WTC11 (cell line): ENCODE data around the gene NOS3. TPM values are rescaled to one million over a fixed set of nuclear protein-coding genes. Genes with fewer than 3 reads are reported as not detected.

Experiments used
- ATAC-seq: fragments of 200-7000 bp; cut with Tn5 transposase; 2 replicates; pipeline ENCODE4 v1.10.0; 2021; ENCODE audit warnings: mild to moderate bottlenecking, moderate library complexity
- CTCF ChIA-PET: fragments of 300-600 bp; sonication (Branson Sonifier 250); formaldehyde crosslinking; loops from one replicate; lab custom pipeline; 2021; ENCODE audit warnings: antibody characterized with exemption; lab: Charles Lee
- POLR2A ChIA-PET: fragments of 350-600 bp; sonication (Branson Sonifier 250); formaldehyde crosslinking; loops from one replicate; lab custom pipeline; 2021; ENCODE audit warnings: antibody characterized with exemption; lab: Charles Lee
- DNase-seq: peaks from one replicate; pipeline ENCODE4 v3.0.0; 2021; ENCODE audit warnings: low spot score
- H3K27ac Mint-ChIP-seq: 2 replicates; pipeline ENCODE4 v1.8.0; 2021; ENCODE audit warnings: mixed read lengths
- H3K27me3 Mint-ChIP-seq: 2 replicates; pipeline ENCODE4 v1.8.0; 2021; ENCODE audit warnings: low read depth, mild to moderate bottlenecking, moderate library complexity, mixed read lengths
- H3K36me3 Mint-ChIP-seq: 2 replicates; pipeline ENCODE4 v1.8.0; 2021; ENCODE audit warnings: mixed read lengths
- H3K4me1 Mint-ChIP-seq: 2 replicates; pipeline ENCODE4 v1.8.0; 2022; ENCODE audit warnings: mixed read lengths
- H3K4me3 Mint-ChIP-seq: 2 replicates; pipeline ENCODE4 v1.8.0; 2021; ENCODE audit warnings: mild to moderate bottlenecking, moderate library complexity, mixed read lengths
- H3K9me3 Mint-ChIP-seq: 2 replicates; pipeline ENCODE4 v1.8.0; 2021; ENCODE audit warnings: mixed read lengths
- ETV6 ChIP-seq: sonication (generic); formaldehyde crosslinking; IDR thresholded peaks from 2 replicates; pipeline ENCODE4 v1.8.1; 2022; ENCODE audit warnings: mild to moderate bottlenecking, missing genetic modification reagents
- FOXP1 ChIP-seq: sonication (generic); formaldehyde crosslinking; IDR thresholded peaks from 2 replicates; pipeline ENCODE4 v1.8.0; 2022; ENCODE audit warnings: missing genetic modification reagents, mild to moderate bottlenecking, moderate library complexity, borderline replicate concordance
- JAZF1 ChIP-seq: fragments of 250-450 bp; sonication (Bioruptor Pico); IDR thresholded peaks from 2 replicates; pipeline ENCODE4 v1.9.0; 2021; ENCODE audit warnings: moderate library complexity, mild to moderate bottlenecking, inconsistent platforms
- JUN ChIP-seq: sonication (generic); formaldehyde crosslinking; IDR thresholded peaks from 2 replicates; pipeline ENCODE4 v1.8.0; 2023; ENCODE audit warnings: mild to moderate bottlenecking, missing genetic modification reagents
- NFATC4 ChIP-seq: fragments of 250-450 bp; sonication (Bioruptor Pico); IDR thresholded peaks from 2 replicates; pipeline ENCODE4 v1.9.0; 2021; ENCODE audit warnings: mild to moderate bottlenecking
- NFYB ChIP-seq: sonication (generic); formaldehyde crosslinking; conservative IDR thresholded peaks from 2 replicates; pipeline ENCODE4 v1.8.0; 2022; ENCODE audit warnings: low read depth, missing genetic modification reagents
- NR3C1 ChIP-seq: sonication (generic); formaldehyde crosslinking; conservative IDR thresholded peaks from 2 replicates; pipeline ENCODE4 v1.8.1; 2023; ENCODE audit warnings: low read depth, mild to moderate bottlenecking, missing genetic modification reagents
- RORB ChIP-seq: fragments of 250-450 bp; sonication (Bioruptor Pico); IDR thresholded peaks from 2 replicates; pipeline ENCODE4 v1.9.0; 2021; ENCODE audit warnings: mild to moderate bottlenecking
- ZNF219 ChIP-seq: sonication (generic); formaldehyde crosslinking; IDR thresholded peaks from 2 replicates; pipeline ENCODE4 v1.8.0; 2023; ENCODE audit warnings: missing genetic modification reagents, mild to moderate bottlenecking, borderline replicate concordance
- ZNF416 ChIP-seq: fragments of 250-450 bp; sonication (Bioruptor Pico); IDR thresholded peaks from 2 replicates; pipeline ENCODE4 v1.9.0; 2021; ENCODE audit warnings: mild to moderate bottlenecking, inconsistent platforms
- total RNA-seq: library from RNA; stranded (reverse); gene quantifications from 3 replicates; pipeline ENCODE4 v1.2.3, GENCODE V29; 2021
- TF ChIP-seq, protein P1 (sequence below): sonication (generic); formaldehyde crosslinking; IDR thresholded peaks from 2 replicates; pipeline ENCODE4 v1.8.1; 2022; ENCODE audit warnings: low read depth, mild to moderate bottlenecking, moderate library complexity, missing genetic modification reagents, borderline replicate concordance
- TF ChIP-seq, protein P2 (sequence below): fragments of 200-600 bp; IDR thresholded peaks from 2 replicates; pipeline ENCODE4 v1.8.0; 2022; ENCODE audit warnings: antibody characterized with exemption
- TF ChIP-seq, protein P3 (sequence below): sonication (generic); formaldehyde crosslinking; IDR thresholded peaks from 2 replicates; pipeline ENCODE4 v1.8.1; 2023; ENCODE audit warnings: mild to moderate bottlenecking, moderate library complexity, missing genetic modification reagents
- TF ChIP-seq, protein P4 (sequence below): sonication (generic); formaldehyde crosslinking; IDR thresholded peaks from 2 replicates; pipeline ENCODE4 v1.8.1; 2022; ENCODE audit warnings: mild to moderate bottlenecking, missing genetic modification reagents, moderate library complexity, borderline replicate concordance
- TF ChIP-seq, protein P5 (sequence below): sonication (generic); formaldehyde crosslinking; IDR thresholded peaks from 2 replicates; pipeline ENCODE4 v1.8.0; 2022; ENCODE audit warnings: mild to moderate bottlenecking, missing genetic modification reagents
- TF ChIP-seq, protein P6 (sequence below): fragments of 250-450 bp; sonication (Bioruptor Pico); IDR thresholded peaks from 2 replicates; pipeline ENCODE4 v1.9.0; 2021; ENCODE audit warnings: mild to moderate bottlenecking
- TF ChIP-seq, protein P7 (sequence below): sonication (generic); formaldehyde crosslinking; conservative IDR thresholded peaks from 2 replicates; pipeline ENCODE4 v1.8.1; 2022; ENCODE audit warnings: mild to moderate bottlenecking, missing genetic modification reagents
- TF ChIP-seq, protein P8 (sequence below): sonication (generic); formaldehyde crosslinking; IDR thresholded peaks from 2 replicates; pipeline ENCODE4 v1.8.0; 2023; ENCODE audit warnings: missing genetic modification reagents
- TF ChIP-seq, protein P9 (sequence below): sonication (generic); formaldehyde crosslinking; IDR thresholded peaks from 2 replicates; pipeline ENCODE4 v1.8.1; 2022; ENCODE audit warnings: missing genetic modification reagents, borderline replicate concordance

The NOS3 gene
- total RNA-seq, 1 experiment from 2014 or later = 6.6 TPM

DNA sequence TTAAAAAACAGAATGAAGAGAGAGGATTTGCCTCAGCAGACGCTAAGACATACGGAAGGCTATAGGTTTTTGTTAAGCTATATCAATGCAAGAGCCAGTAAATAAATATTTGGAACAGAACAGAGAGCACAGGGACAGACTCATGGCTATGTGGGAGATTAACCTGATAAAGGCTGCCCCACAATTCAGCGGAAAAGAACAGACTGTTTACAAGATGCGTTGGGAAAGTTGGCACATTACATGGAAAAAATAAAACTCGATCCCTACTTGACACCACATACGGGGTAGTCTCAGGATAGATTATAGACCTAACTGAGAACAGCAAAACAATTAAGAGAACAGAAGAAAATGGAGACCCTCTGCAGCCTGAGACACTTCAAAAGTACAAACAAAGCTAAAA, 23.5 kb upstream of the NOS3 start:
- no peaks in the 10 kb centered on the region for H3K36me3 Mint-ChIP-seq
- TF ChIP-seq JAZF1 (CRISPR knock-in tag) = no peak
- TF ChIP-seq, protein P1, sequence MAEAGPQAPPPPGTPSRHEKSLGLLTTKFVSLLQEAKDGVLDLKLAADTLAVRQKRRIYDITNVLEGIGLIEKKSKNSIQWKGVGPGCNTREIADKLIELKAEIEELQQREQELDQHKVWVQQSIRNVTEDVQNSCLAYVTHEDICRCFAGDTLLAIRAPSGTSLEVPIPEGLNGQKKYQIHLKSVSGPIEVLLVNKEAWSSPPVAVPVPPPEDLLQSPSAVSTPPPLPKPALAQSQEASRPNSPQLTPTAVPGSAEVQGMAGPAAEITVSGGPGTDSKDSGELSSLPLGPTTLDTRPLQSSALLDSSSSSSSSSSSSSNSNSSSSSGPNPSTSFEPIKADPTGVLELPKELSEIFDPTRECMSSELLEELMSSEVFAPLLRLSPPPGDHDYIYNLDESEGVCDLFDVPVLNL = no peak
- TF ChIP-seq, protein P2, sequence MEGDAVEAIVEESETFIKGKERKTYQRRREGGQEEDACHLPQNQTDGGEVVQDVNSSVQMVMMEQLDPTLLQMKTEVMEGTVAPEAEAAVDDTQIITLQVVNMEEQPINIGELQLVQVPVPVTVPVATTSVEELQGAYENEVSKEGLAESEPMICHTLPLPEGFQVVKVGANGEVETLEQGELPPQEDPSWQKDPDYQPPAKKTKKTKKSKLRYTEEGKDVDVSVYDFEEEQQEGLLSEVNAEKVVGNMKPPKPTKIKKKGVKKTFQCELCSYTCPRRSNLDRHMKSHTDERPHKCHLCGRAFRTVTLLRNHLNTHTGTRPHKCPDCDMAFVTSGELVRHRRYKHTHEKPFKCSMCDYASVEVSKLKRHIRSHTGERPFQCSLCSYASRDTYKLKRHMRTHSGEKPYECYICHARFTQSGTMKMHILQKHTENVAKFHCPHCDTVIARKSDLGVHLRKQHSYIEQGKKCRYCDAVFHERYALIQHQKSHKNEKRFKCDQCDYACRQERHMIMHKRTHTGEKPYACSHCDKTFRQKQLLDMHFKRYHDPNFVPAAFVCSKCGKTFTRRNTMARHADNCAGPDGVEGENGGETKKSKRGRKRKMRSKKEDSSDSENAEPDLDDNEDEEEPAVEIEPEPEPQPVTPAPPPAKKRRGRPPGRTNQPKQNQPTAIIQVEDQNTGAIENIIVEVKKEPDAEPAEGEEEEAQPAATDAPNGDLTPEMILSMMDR = no peak
- no peak for TF ChIP-seq RORB (CRISPR knock-in tag)
- TF ChIP-seq, protein P3, sequence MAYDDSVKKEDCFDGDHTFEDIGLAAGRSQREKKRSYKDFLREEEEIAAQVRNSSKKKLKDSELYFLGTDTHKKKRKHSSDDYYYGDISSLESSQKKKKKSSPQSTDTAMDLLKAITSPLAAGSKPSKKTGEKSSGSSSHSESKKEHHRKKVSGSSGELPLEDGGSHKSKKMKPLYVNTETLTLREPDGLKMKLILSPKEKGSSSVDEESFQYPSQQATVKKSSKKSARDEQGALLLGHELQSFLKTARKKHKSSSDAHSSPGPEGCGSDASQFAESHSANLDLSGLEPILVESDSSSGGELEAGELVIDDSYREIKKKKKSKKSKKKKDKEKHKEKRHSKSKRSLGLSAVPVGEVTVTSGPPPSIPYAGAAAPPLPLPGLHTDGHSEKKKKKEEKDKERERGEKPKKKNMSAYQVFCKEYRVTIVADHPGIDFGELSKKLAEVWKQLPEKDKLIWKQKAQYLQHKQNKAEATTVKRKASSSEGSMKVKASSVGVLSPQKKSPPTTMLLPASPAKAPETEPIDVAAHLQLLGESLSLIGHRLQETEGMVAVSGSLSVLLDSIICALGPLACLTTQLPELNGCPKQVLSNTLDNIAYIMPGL = no peak
- TF ChIP-seq NR3C1 = no peak
- TF ChIP-seq NFATC4 (CRISPR knock-in tag) = no peak
- TF ChIP-seq ZNF219 (CRISPR knock-in tag) = no peak
- TF ChIP-seq, protein P4, sequence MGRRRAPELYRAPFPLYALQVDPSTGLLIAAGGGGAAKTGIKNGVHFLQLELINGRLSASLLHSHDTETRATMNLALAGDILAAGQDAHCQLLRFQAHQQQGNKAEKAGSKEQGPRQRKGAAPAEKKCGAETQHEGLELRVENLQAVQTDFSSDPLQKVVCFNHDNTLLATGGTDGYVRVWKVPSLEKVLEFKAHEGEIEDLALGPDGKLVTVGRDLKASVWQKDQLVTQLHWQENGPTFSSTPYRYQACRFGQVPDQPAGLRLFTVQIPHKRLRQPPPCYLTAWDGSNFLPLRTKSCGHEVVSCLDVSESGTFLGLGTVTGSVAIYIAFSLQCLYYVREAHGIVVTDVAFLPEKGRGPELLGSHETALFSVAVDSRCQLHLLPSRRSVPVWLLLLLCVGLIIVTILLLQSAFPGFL (CRISPR knock-in tag) = no peak
- TF ChIP-seq NFYB = no peak
- TF ChIP-seq FOXP1 = no peak
- no peak overlapping the region for H3K27ac Mint-ChIP-seq
- H3K4me3 Mint-ChIP-seq = no peak overlapping the region
- no peaks in the 10 kb centered on the region for H3K27me3 Mint-ChIP-seq
- no peaks in the 10 kb centered on the region for H3K9me3 Mint-ChIP-seq
- POLR2A ChIA-PET = no interaction called here
- no peak for DNase-seq
- CTCF ChIA-PET = interaction anchor here (1.1 to 5.2 kb wide), 3 partner anchors 13 to 21 kb away, joined by 3 to 50 read pairs (median 5); no protein-coding TSS in a partner anchor
- no peak for ATAC-seq
- H3K4me1 Mint-ChIP-seq = peaks cover 42% of the 10 kb centered on the region

DNA sequence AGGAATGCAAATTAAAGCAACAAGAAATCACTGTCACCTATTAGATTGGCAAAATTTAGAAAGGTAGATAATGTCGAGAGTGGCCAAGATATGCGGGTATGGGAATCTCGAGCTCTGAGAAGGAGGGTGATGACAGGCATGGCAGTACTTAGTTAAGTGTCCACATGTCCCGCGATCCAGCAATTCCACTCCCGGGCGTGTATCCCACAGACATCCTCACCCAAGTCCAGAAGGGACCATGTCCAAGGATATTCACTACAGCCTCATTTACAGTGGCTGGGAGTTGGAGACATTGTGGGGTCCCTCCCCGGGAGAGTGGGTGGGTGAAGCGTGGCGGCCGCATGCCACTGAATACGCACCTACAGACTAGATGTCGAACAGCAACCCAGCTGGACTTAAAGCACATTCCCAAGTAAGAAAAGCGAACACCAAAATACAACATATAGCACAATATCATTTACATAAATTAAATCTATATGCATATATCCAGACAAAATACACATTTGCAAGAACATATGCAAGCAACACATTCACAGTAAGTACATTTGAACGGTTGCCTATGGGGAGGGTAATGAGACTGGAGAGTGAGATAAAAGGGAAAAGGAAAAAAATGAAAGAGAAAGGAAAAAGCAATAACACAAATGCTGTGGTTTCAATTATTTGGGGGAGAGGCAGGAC, 22.6 kb upstream of the NOS3 start:
- TF ChIP-seq JUN (CRISPR knock-in tag) (no peak), ETV6 (CRISPR knock-in tag) (no peak), ZNF416 (no peak)
- TF ChIP-seq, protein P5, sequence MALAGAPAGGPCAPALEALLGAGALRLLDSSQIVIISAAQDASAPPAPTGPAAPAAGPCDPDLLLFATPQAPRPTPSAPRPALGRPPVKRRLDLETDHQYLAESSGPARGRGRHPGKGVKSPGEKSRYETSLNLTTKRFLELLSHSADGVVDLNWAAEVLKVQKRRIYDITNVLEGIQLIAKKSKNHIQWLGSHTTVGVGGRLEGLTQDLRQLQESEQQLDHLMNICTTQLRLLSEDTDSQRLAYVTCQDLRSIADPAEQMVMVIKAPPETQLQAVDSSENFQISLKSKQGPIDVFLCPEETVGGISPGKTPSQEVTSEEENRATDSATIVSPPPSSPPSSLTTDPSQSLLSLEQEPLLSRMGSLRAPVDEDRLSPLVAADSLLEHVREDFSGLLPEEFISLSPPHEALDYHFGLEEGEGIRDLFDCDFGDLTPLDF (CRISPR knock-in tag) = no peak
- TF ChIP-seq, protein P2 = no peak
- TF ChIP-seq, protein P6, sequence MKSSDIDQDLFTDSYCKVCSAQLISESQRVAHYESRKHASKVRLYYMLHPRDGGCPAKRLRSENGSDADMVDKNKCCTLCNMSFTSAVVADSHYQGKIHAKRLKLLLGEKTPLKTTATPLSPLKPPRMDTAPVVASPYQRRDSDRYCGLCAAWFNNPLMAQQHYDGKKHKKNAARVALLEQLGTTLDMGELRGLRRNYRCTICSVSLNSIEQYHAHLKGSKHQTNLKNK = no peak
- TF ChIP-seq, protein P7, sequence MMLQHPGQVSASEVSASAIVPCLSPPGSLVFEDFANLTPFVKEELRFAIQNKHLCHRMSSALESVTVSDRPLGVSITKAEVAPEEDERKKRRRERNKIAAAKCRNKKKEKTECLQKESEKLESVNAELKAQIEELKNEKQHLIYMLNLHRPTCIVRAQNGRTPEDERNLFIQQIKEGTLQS (CRISPR knock-in tag) = no peak
- TF ChIP-seq, protein P8, sequence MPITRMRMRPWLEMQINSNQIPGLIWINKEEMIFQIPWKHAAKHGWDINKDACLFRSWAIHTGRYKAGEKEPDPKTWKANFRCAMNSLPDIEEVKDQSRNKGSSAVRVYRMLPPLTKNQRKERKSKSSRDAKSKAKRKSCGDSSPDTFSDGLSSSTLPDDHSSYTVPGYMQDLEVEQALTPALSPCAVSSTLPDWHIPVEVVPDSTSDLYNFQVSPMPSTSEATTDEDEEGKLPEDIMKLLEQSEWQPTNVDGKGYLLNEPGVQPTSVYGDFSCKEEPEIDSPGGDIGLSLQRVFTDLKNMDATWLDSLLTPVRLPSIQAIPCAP (CRISPR knock-in tag) = no peak
- TF ChIP-seq, protein P9, sequence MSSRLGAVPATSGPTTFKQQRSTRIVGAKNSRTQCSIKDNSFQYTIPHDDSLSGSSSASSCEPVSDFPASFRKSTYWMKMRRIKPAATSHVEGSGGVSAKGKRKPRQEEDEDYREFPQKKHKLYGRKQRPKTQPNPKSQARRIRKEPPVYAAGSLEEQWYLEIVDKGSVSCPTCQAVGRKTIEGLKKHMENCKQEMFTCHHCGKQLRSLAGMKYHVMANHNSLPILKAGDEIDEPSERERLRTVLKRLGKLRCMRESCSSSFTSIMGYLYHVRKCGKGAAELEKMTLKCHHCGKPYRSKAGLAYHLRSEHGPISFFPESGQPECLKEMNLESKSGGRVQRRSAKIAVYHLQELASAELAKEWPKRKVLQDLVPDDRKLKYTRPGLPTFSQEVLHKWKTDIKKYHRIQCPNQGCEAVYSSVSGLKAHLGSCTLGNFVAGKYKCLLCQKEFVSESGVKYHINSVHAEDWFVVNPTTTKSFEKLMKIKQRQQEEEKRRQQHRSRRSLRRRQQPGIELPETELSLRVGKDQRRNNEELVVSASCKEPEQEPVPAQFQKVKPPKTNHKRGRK = no peak
- POLR2A ChIA-PET = no interaction called here
- DNase-seq = no peak
- Mint-ChIP-seq H3K27me3 (no peaks in the 10 kb centered on the region), H3K27ac (no peak overlapping the region), H3K4me3 (no peak overlapping the region), H3K9me3 (no peaks in the 10 kb centered on the region), H3K4me1 (peaks cover 36% of the 10 kb centered on the region), H3K36me3 (no peaks in the 10 kb centered on the region)
- CTCF ChIA-PET = interaction anchor here (1.1 to 5.2 kb wide), 5 partner anchors 12 to 180 kb away, joined by 5 to 50 read pairs (median 11); no protein-coding TSS in a partner anchor
- ATAC-seq = no peak
